ENCODE data around the gene IFT81. TPM values are rescaled to one million over a fixed set of nuclear protein-coding genes. Genes with fewer than 3 reads are reported as not detected.

Gene IFT81
- total and polyA plus RNA-seq, 2 donors (not counting 3 experiments of a cell fraction or from before 2014, with no cell fraction given), result 2.4 to 9.8 TPM

- Histone ChIP-seq H3K9me1 (replicated peaks; ENCODE audit: control insufficient read depth, extremely low read depth, insufficient read depth, low read length) (no peaks in the 10 kb centered on the region), H4K20me1 (replicated peaks; ENCODE audit: control insufficient read depth, extremely low read depth, insufficient read depth, low read length) (no peaks in the 10 kb centered on the region), H3K27me3 (ENCODE audit: control insufficient read depth in 2 of 2, insufficient read depth in 2 of 2, low read length in 2 of 2) (no peaks in the 10 kb centered on the region), H3K9me3 (replicated peaks; ENCODE audit: control insufficient read depth, insufficient read depth, low read length) (no peaks in the 10 kb centered on the region), H3K9ac (replicated peaks; ENCODE audit: extremely low read depth, insufficient read depth, low read length) (no peak overlapping the region), H3K4me3 (replicated peaks in 1 of 3; ENCODE audit: insufficient read depth in 1 of 3, low read depth in 1 of 3, low read length in 3 of 3) (no peak overlapping the region), H2AFZ (ENCODE audit: low read depth, low read length) (no peak overlapping the region), H3K4me2 (ENCODE audit: insufficient read depth, low read length) (no peak overlapping the region), H3K27ac (ENCODE audit: insufficient read depth, low read depth, low read length) (no peak overlapping the region), H3K36me3 (ENCODE audit: control insufficient read depth in 2 of 2, extremely low read depth in 1 of 2, insufficient read depth in 2 of 2, low read length in 2 of 2) (no peaks in the 10 kb centered on the region), H3K4me1 (ENCODE audit: control insufficient read depth, extremely low read depth, insufficient read depth, low read length) (peaks cover 4% of the 10 kb centered on the region), H3K79me2 (ENCODE audit: control insufficient read depth, insufficient read depth, low read length) (no peaks in the 10 kb centered on the region)
- intact Hi-C loops (cut with micrococcal nuclease), result no loop called here
- ChIA-PET POLR2A (no interaction called here), CTCF (interaction anchor here (0.9 to 1.4 kb wide), 4 partner anchors 10 to 202 kb away, joined by 3 to 4 read pairs (median 3); no protein-coding TSS in a partner anchor)
- dilution Hi-C loops (cut with MboI; ENCODE audit: extremely low pct_ligation_motif_present, low sequenced_read_pairs), result no loop called here
- FAIRE-seq (no peak), DNase-seq (ENCODE audit: low read depth, low spot score) (no peak)
- TF ChIP-seq CTCF (IDR thresholded peaks at IDR 0.05; ENCODE audit: extremely low read depth in 1 of 2, insufficient read depth in 1 of 2, low read depth in 1 of 2, low read length in 2 of 2) (no peak), GATA2 (IDR thresholded peaks at IDR 0.05; ENCODE audit: insufficient read depth, insufficient read length, low read depth, low read length) (no peak), POLR2A (IDR thresholded peaks at IDR 0.05; ENCODE audit: low read depth, low read length) (no peak), MAX (IDR thresholded peaks at IDR 0.05; ENCODE audit: insufficient read depth, insufficient read length) (no peak), POLR2AphosphoS5 (IDR thresholded peaks at IDR 0.05; ENCODE audit: insufficient read depth, low read depth, low read length) (no peak), JUN (IDR thresholded peaks at IDR 0.05; ENCODE audit: borderline replicate concordance, insufficient read depth, insufficient read length, low read depth) (no peak), FOS (IDR thresholded peaks at IDR 0.05; ENCODE audit: borderline replicate concordance, insufficient read depth, low read length) (no peak), MYC (IDR thresholded peaks at IDR 0.05; ENCODE audit: low read depth, low read length) (no peak), EZH2 (IDR thresholded peaks at IDR 0.05; ENCODE audit: borderline replicate concordance, low read depth, low read length, severe bottlenecking) (no peak)
- no TSS peak for BruUV-seq (replicated peaks)
These were observed 105.3 kb downstream of the IFT81 start for GRCh38 chr12:110229409-110229808.

Data from endothelial cell of umbilical vein (primary cell).